A549 (cell line): ENCODE data around the gene ACSL3. TPM values are rescaled to one million over a fixed set of nuclear protein-coding genes. Genes with fewer than 3 reads are reported as not detected.

Experiments used
- ATAC-seq, 2 experiments: fragments of 200-7000 bp in 1 of 2; fragments of >200 bp in 1 of 2; cut with Nextera tagmentation in 1 of 2; cut with Tn5 transposase in 1 of 2; 3 replicates each; pipeline versions ENCODE4 v1.8.0 to v1.9.1; 2018 to 2020; ENCODE audit warnings: mild to moderate bottlenecking in 1 of 2, moderate library complexity in 1 of 2
- CTCF ChIA-PET: fragments of 300-600 bp; sonication (Branson Sonifier 250); formaldehyde crosslinking; extraction: SDS; loops from one replicate; lab custom pipeline; 2021; ENCODE audit warnings: antibody characterized with exemption, inconsistent platforms; lab: Yijun Ruan, JAX
- POLR2A ChIA-PET: fragments of 350-600 bp; formaldehyde crosslinking; extraction: SDS; loops from one replicate; lab custom pipeline; 2021; ENCODE audit warnings: antibody characterized with exemption, inconsistent platforms; lab: Yijun Ruan, JAX
- DNase-seq, 2 experiments: peaks; one replicate each; pipeline versions ENCODE4 v3.0.0 to v3.0.0-alpha.2; 2011 to 2016; ENCODE audit warnings: low read depth in 1 of 2, low spot score in 1 of 2
- FAIRE-seq: peaks from 2 replicates; lab custom pipeline; 2011; peaks lifted over from hg19 to GRCh38; lab: Jason Lieb, UNC
- H3K27ac ChIP-seq, 2 experiments: fragments of >200 bp; sonication (Bioruptor Twin); formaldehyde crosslinking; 3 replicates each; pipeline ENCODE4 v1.5.1; 2016 to 2017
- H3K4me1 ChIP-seq: fragments of >200 bp; sonication (Bioruptor Twin); formaldehyde crosslinking; 3 replicates; pipeline ENCODE4 v1.6.1; 2016
- H3K4me2 ChIP-seq: fragments of >200 bp; sonication (Bioruptor Twin); formaldehyde crosslinking; 3 replicates; pipeline ENCODE4 v1.6.1; 2016
- H3K4me3 ChIP-seq: fragments of >200 bp; sonication (Bioruptor Twin); formaldehyde crosslinking; 3 replicates; pipeline ENCODE4 v1.5.1; 2016
- H3K9me3 ChIP-seq: fragments of >200 bp; sonication (Bioruptor Twin); formaldehyde crosslinking; 3 replicates; pipeline ENCODE4 v1.6.1; 2016
- BHLHE40 ChIP-seq: IDR thresholded peaks from 2 replicates; pipeline ENCODE4 v1.6.1; 2012; ENCODE audit warnings: low read depth, low read length, inconsistent platforms
- CEBPB ChIP-seq, 2 experiments: fragments of >200 bp in 1 of 2; sonication (Bioruptor Twin) in 1 of 2; formaldehyde crosslinking in 1 of 2; IDR thresholded peaks; 2 replicates each; pipeline ENCODE4 v1.6.1; 2012 to 2016
- E2F6 ChIP-seq: IDR thresholded peaks from 2 replicates; pipeline ENCODE4 v1.6.1; 2012; ENCODE audit warnings: low read depth, borderline replicate concordance
- ELK1 ChIP-seq: fragments of 150-350 bp; IDR thresholded peaks from 2 replicates; pipeline ENCODE4 v1.6.1; 2014; ENCODE audit warnings: low read depth, mild to moderate bottlenecking, low read length
- GATA3 ChIP-seq: IDR thresholded peaks from 2 replicates; pipeline ENCODE4 v1.6.1; 2012; ENCODE audit warnings: borderline replicate concordance
- HEYL ChIP-seq: fragments of 250-450 bp; sonication (Bioruptor Pico); IDR thresholded peaks from 2 replicates; pipeline ENCODE4 v1.8.0; 2021; ENCODE audit warnings: mild to moderate bottlenecking, moderate library complexity
- KDM1A ChIP-seq: fragments of 200-600 bp; sonication (generic); IDR thresholded peaks from 2 replicates; pipeline ENCODE4 v1.6.1; 2016; ENCODE audit warnings: low read depth, mild to moderate bottlenecking
- KDM5A ChIP-seq: fragments of 200-600 bp; sonication (generic); IDR thresholded peaks from 2 replicates; pipeline ENCODE4 v1.6.1; 2016; ENCODE audit warnings: antibody characterized with exemption, mild to moderate bottlenecking
- MAFK ChIP-seq: fragments of 450-650 bp; IDR thresholded peaks from 2 replicates; pipeline ENCODE4 v1.6.1; 2014; ENCODE audit not compliant: partially characterized antibody
- MAX ChIP-seq: IDR thresholded peaks from 2 replicates; pipeline ENCODE4 v1.6.1; 2012
- MAZ ChIP-seq: fragments of 150-350 bp; IDR thresholded peaks from 2 replicates; pipeline ENCODE4 v1.6.1; 2014; ENCODE audit warnings: antibody characterized with exemption, low read depth, low read length, borderline replicate concordance
- MYC ChIP-seq: IDR thresholded peaks from 2 replicates; pipeline ENCODE4 v1.6.1; 2012; ENCODE audit warnings: mild to moderate bottlenecking, inconsistent platforms, low read length, improper control_type of control experiment, borderline replicate concordance
- POLR2AphosphoS2 ChIP-seq: conservative IDR thresholded peaks from 2 replicates; pipeline ENCODE4 v1.6.1; 2012; ENCODE audit warnings: low read length, improper control_type of control experiment, inconsistent platforms
- TFCP2L1 ChIP-seq: fragments of 250-450 bp; sonication (Bioruptor Pico); IDR thresholded peaks from 2 replicates; pipeline ENCODE4 v1.5.0; 2021; ENCODE audit warnings: mild to moderate bottlenecking
- TP53 ChIP-seq: fragments of 250-450 bp; sonication (Bioruptor Pico); IDR thresholded peaks from 2 replicates; pipeline ENCODE4 v1.5.0; 2021; ENCODE audit warnings: mild to moderate bottlenecking, moderate library complexity
- ZSCAN20 ChIP-seq: fragments of 250-450 bp; sonication (Bioruptor Pico); IDR thresholded peaks from 2 replicates; pipeline ENCODE4 v1.8.0; 2022; ENCODE audit warnings: mild to moderate bottlenecking, moderate library complexity
- WGBS: methylation state at CpG from one replicate; pipeline ENCODE4 v1.1.6; 2017; ENCODE audit errors: missing lambda C conversion rate; 5-methylcytosine and 5-hydroxymethylcytosine counted together
- polyA plus RNA-seq, 4 experiments: library from polyadenylated mRNA; depleted of rRNA in 3 of 4; stranded (reverse); fragments of >200 nt; fragmentation: RNase III in 1 of 4; extraction: RNeasy Plus Mini Kit Qiagen cat#74134 plus additional on column Dnase treatment in 1 of 4; gene quantifications; 2 replicates in 3 of 4; 3 replicates in 1 of 4; pipeline ENCODE4 v1.2.3, GENCODE V29; 2011 to 2017

ACSL3 gene
- polyA plus RNA-seq, 2 of the 4 experiments (the other 2 are of a cell fraction) = 142 to 160 TPM

GRCh38 chr2:222944552-222944951 lies 83.7 kb downstream of the ACSL3 start:
- Histone ChIP-seq H3K4me1 (peaks cover 27% of the 10 kb centered on the region; the same call in 2 of the 3 replicates), H3K27ac (no peak overlapping the region), H3K4me3 (no peak overlapping the region), H3K9me3 (no peaks in the 10 kb centered on the region), H3K4me2 (no peak overlapping the region)
- ATAC-seq (no peak), DNase-seq (no peak), FAIRE-seq (no peak)
- CTCF ChIA-PET = interaction anchor here (1.2 to 1.4 kb wide), 2 partner anchors 237 to 254 kb away, joined by 3 read pairs; no protein-coding TSS in a partner anchor
- TF ChIP-seq MYC (no peak), GATA3 (no peak), TP53 (CRISPR knock-in tag) (no peak), ZSCAN20 (CRISPR knock-in tag) (no peak)
- POLR2A ChIA-PET = no interaction called here
- 55% methylated on average over 1 of the region's 1 CpG for WGBS

GRCh38 chr2:222944971-222945740 lies 84.3 kb downstream of the ACSL3 start:
- CTCF ChIA-PET = interaction anchor here (1.2 to 1.4 kb wide), 2 partner anchors 237 to 255 kb away, joined by 3 read pairs; no protein-coding TSS in a partner anchor
- no peak overlapping the region for H3K27ac ChIP-seq
- peaks cover 27% of the 10 kb centered on the region; the same call in 2 of the 3 replicates for H3K4me1 ChIP-seq
- no peak overlapping the region for H3K4me3 ChIP-seq
- TF ChIP-seq ELK1 (no peak), BHLHE40 (no peak), MAX (no peak), TFCP2L1 (CRISPR knock-in tag) (no peak), MAZ (no peak), KDM1A (no peak), MAFK (no peak), KDM5A (no peak)
- no peaks in the 10 kb centered on the region for H3K9me3 ChIP-seq
- no peak for DNase-seq
- 92% methylated on average over 5 of the region's 5 CpGs for WGBS
- no peak overlapping the region for H3K4me2 ChIP-seq
- POLR2A ChIA-PET = no interaction called here
- ATAC-seq = no peak; a peak in 1 of 6 replicates
- no peak for FAIRE-seq

- POLR2A ChIA-PET = no interaction called here
- Histone ChIP-seq H3K4me2 (no peak overlapping the region), H3K4me3 (no peak overlapping the region), H3K4me1 (peaks cover 27% of the 10 kb centered on the region; the same call in 2 of the 3 replicates), H3K9me3 (no peaks in the 10 kb centered on the region), H3K27ac (no peak overlapping the region)
- WGBS = 90% methylated on average over 8 of the region's 8 CpGs
- ATAC-seq (no peak), DNase-seq (no peak), FAIRE-seq (no peak)
- CTCF ChIA-PET = interaction anchor here (1.5 kb wide), 1 partner anchor 255 kb away, joined by 3 read pairs; no protein-coding TSS in a partner anchor
- TF ChIP-seq CEBPB (IDR thresholded peaks at IDR 0.05) = no peak
Observed at GRCh38 chr2:222945887-222946286, 85.1 kb downstream of the ACSL3 start.

- H3K4me1 ChIP-seq = peaks cover 27% of the 10 kb centered on the region; the same call in 2 of the 3 replicates
- CTCF ChIA-PET = interaction anchor here (0.6 to 2.0 kb wide), 3 partner anchors 13 to 256 kb away, joined by 3 to 7 read pairs (median 3); no protein-coding TSS in a partner anchor
- H3K4me2 ChIP-seq = no peak overlapping the region
- no peak for DNase-seq
- 91% methylated on average over 7 of the region's 7 CpGs for WGBS
- no peak overlapping the region for H3K27ac ChIP-seq
- no peaks in the 10 kb centered on the region for H3K9me3 ChIP-seq
- TF ChIP-seq HEYL = no peak
- no peak for TF ChIP-seq E2F6
- 0 out of 2 replicates have a peak, but pooled peaks have one; percentile 33 for TF ChIP-seq POLR2AphosphoS2
- ATAC-seq = peak; percentile 57 to 63
- no peak overlapping the region for H3K4me3 ChIP-seq
- POLR2A ChIA-PET = no interaction called here
- no peak for FAIRE-seq
Observed at GRCh38 chr2:222946700-222947287, 86.0 kb downstream of the ACSL3 start.
